ENCODE results near the gene ST8SIA4.
A peak's percentile ranks its signal among the peaks of the same experiment; 100 is the strongest.

The ST8SIA4 gene

DNA sequence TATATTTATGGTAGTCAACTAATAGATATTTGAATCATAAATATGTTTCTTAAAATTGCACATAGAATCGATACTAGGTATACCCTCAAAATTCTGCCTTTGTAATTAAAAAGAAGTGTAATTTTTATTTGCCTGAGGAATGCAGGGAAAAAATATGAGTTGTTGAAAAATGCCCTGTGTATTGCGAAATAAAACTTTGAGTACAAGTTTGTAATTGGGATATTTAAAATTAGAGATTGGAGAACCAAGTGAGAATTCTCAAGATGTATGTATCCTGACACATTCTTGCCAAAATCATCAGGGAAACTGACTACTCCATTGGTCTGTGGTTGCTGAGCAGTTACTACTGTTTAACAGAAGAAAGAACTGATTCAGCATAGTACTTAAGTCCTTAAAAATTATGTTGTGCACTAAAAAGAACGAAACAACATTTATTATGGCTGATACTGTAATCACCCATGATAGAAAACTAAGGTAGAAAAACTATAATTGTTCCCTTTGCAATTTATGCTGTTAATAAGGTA lies 36.0 kb downstream of the ST8SIA4 start:
- DNase-seq: no peak

- no peak for DNase-seq
Measured at GRCh38 chr5:100864931-100865330, 38.2 kb downstream of the ST8SIA4 start.

DNA sequence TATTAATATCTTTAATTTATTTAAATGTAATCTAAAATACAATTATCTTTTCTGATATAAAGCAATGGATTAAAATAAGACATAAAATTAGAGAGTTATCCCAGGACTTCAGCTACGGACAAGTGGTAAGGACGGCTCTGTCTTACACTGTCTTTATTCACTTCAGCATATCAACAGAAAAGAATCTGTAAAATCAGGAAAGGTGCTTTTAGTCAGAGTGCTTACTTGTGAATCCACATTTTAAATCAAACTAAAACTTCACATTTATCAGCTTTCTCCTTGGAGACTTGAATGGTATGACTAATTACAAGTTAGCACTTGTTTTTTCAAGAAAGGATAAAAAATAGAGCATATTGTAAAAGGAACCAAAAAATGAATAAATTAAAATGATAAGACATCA lies 39.3 kb downstream of the ST8SIA4 start:
- DNase-seq: no peak

DNA sequence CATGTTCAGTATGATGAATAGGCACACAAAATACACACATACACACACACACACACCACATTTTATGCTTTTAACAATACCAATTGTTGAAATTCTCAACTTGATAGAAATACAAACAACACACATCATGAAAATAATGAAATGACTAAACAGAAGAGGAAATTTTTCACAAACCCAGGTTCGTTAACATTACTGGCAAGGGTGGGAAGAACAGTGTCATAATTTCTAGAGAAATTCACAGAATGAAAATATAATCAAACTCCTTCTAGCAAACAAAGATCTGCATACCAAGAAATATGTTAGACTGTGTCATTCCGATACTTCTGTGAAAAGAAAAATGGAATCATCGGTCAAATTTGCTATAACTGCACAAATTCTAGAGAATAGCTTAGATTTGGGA lies 41.9 kb downstream of the ST8SIA4 start:
- DNase-seq: no peak

DNA sequence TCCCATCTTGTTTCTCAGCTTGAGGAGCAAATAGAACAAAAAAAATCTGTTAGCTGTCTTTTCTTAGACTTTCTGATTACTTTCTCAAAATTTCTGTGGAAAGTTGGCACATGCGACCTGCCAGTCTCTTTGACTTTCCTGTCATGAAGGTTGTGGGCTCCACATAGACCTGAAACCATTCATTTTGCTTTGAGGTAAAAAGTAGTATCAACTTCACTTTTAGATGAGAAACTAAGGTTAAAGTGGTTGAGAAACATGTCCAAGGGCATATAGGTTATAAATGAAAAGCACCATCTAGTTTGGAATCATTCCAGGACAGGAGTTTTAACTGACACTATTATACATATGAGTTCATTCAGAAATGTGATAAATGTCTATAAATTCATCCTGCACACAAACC lies 42.7 kb downstream of the ST8SIA4 start:
- no peak for DNase-seq

- DNase-seq: no peak
Measured at GRCh38 chr5:100858987-100859545, 44.0 kb downstream of the ST8SIA4 start.

DNA sequence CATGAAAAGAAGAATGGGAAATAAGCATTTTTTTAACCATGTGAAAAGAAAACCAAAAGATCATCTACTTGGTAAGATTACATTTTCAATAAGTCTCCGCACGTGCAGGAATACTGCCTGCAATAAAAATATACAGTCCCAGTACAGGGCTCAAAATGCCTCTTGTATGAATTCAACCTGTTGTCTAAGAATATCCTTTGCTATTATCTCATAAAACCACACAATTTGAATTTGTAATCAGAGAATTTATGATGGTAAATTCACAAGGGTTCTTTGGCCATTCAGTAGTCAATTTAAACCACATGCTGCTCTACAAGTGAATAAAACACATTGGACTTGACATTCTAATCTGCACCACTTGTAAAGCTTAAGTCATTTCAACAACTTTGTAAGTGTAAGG lies 46.6 kb downstream of the ST8SIA4 start:
- DNase-seq: no peak

DNA sequence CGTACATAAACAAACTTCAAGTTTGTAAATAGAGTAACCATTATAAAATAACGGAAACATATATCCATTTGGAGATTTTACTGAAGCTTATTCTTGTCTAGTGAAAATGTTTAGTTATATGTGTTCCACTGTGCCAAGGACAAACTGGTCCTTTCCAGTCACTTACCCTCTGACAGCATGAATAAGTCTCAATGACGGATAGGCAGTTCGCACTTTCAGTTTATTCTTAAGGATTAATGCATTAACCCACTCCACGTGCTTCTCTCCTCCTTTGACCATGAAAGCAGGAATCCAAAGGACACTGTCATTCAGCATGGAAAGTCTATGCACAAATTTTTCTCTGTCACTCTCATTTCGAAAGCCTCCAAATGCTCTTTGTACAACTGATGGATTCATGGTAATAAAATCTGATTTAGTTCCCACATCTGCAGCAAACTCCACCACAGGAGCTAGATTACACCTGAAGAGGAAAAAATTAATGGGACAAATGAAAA lies 47.1 kb downstream of the ST8SIA4 start:
- no peak for DNase-seq

DNA sequence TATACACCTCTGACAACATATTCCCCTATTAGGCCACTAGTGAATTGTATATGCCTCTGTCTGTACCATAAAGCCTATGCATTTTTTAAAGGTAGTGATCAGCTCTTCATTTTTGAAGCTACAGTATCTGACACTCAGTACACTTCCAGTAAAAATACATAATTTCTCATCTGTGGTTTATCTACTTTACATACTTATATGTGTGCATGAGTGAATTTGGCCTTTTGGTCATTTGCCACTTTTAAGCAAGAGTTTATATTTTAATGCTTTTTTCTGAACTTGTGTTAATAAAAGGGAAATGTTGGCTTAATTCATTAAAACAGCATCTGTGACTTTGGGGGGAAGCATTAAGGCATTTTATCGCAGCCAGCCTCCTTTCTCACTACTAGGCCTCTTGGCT lies 47.8 kb downstream of the ST8SIA4 start:
- no peak for DNase-seq

DNA sequence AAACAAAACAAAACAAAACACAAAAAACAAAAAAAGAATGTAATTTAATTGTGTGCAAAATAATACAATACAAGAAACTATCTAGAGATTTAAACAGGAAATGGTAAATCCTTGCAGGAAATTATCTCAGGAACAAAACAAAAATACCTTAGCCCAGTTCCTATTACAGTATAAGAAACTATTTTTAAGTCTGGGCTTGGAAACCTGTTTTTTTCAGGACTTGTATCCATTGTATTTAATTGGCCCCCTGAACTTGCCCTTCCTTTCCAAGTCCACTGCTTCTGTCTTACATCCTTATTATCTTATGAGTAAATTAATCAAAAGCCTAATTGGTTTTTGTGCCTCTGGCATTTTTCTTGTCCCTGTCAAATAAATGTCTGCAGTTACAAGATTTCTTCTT lies 48.5 kb downstream of the ST8SIA4 start:
- no peak for DNase-seq

DNA sequence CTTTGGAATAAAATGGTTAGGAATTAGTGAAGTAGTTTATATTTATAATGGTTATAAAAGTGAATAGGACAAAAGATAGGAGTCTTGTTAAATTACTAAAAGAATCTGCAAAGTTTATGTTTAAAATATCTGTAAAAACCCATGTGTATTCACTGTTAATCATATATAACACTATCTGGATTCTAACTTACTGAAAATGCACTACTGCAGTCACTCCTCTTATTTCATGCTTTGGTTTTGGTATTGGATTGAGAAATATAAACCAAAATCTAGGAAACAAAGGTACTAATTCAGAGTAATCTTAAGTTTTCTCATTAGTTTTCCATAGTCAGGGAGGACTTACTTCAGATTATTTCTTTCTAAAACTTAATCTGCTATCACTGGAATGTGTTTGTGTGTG lies 49.5 kb downstream of the ST8SIA4 start:
- no peak for DNase-seq

GRCh38 chr5:100852988-100853449 lies 50.1 kb downstream of the ST8SIA4 start:
- DNase-seq: peak; percentile 45

DNA sequence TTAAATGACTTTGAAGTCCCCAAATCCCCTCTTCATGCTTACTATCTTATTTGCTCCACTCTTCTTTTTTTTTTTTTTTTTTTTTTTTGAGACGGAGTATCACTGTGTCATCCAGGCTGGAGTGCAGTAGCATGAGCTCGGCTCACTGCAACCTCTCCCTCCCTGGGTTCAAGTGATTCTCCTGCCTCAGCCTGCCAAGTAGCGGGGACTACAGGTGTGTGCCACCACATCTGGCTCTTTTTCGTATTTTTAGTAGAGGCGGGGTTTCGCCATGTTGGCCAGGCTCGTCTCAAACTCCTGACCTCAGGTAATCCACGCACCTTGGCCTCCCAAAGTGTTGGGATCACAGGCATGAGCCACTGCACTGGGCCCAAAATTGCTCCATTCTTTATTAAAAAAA lies 51.0 kb downstream of the ST8SIA4 start:
- DNase-seq: no peak

GRCh38 chr5:100846772-100847171 lies 56.3 kb downstream of the ST8SIA4 start:
- no peak for DNase-seq

DNA sequence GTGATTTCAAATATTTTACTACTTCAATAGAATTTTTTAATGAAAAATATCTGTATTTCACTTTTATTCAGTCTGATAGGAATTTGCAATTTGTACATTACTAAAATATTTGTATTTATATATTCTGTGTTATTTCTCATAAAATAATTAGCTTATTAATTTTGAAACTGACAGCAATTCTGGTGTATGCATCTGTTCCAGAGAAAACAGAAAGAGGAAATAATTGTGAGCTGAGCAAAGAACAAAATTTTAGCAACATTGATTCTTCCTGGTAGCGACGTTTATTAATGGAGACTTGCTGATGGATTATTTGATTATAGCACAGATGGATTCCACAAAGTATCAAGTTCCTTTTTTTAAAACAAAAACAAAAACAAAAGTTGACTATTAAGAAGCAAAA lies 61.0 kb downstream of the ST8SIA4 start:
- DNase-seq: no peak

DNA sequence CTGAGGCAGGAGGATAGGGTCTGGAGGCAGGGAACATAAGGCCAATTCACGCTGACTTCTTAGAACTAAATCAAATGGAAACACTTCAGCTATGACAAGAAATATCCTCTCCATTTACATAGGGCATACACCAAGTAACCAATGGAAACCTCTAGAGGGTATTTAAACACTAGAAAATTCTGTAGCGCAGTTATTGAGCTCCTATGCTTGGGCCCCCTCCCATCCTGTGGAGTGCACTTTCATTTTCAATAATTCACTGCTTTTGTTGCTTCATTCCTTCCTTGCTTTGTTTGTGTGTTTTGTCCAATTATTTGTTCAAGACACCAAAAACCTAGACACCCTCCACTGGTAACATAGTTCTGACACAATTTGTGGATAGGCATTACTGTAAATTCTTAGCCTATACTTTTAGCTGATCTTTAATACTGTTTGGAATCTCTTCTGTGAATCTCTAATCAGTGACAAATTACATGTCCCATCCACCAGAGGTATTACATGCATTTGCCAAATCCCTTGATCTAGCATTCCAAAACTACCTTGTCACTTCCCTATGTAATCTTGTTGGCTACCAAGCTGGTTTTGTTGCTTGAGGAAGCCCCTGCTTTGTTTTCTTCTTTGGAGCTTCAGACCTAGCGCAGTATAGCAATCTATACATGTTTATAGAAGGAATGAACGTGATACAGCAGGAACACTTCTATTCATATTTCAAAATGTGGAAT lies 61.6 kb downstream of the ST8SIA4 start:
- no peak for DNase-seq

DNA sequence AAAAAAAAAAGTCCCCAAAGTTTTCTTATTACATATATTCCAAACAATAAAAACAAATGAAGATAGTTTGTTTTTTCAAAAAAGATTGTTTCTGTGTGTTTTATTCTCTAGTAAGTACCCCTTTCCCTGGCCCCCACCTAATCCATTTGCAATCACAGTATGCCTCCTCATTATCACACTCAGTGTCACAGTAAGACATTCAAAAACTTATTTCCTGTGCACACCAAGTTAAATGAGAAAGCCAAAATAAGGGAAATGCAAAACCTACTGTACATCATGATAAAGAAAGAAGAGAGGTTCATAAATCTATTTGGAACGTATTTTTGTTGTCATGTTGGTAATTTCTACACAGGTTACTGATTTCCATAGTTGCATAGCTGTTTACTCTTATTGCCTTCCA lies 62.3 kb downstream of the ST8SIA4 start:
- no peak for DNase-seq

DNA sequence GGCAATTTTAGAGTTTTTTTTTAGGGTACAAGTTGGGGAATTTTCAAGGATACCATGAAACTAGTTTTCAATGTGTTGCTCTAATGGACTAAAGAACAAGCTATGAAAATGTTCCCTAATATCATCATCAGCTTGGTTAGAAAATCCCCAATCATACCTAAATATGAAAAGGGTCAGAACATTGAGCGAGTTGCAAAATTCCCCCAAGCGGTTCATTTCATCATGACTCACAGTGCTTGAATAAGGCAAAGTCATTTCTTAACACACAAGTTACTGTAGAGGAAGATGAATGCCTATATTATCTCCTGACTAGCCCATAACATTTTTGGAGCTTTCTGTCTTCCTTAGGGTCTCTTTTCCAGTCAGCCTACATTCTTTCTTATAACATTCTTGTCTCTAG lies 62.7 kb downstream of the ST8SIA4 start:
- DNase-seq: peak; percentile 63

DNA sequence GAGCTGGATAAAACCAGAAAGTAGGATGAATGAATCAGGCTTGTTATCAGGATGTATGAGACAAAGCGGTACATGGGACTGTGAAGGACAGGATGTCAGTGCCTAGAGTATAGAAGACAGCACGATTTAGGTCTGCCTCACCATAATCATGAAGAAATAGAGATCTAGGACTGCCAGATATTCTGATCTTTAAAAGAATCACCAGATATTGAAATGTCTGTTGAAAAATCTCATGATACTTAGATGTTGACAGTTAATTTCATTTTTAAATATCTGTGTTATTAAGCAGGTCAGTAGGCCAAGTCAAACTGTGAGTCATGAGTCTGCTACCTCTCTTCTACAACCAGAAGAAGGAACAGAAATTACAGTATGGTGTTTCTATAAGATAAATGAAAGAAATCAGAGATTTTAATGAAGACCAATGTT lies 65.0 kb downstream of the ST8SIA4 start:
- DNase-seq: peak; percentile 30

DNA sequence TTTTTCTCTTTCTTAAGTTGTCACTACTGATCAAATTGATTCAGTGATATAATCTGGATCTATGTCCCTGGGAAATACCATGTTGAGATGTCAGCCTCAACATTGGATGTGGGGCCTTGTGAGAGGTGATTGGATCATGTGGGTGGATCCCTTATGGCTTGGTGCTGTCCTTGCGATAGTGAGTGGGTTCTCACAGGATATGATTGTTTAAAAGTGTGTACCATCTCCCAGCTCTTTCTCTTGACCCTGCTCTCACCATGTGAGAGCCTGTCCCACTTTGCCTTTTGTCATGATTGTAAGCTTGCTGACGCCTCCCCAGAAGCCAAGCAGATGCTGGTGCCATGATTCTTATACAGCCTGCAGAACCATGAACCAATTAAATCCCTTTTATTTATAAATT lies 68.6 kb downstream of the ST8SIA4 start:
- no peak for DNase-seq

GRCh38 chr5:100832252-100833230 lies 70.5 kb downstream of the ST8SIA4 start:
- no peak for DNase-seq

- DNase-seq: no peak
Measured at GRCh38 chr5:100828898-100829356, 74.2 kb downstream of the ST8SIA4 start.
